SU-DHL-6 (cell line): ENCODE data around the gene SVOPL.

ENCODE experiments used
- EZH2phosphoT487 ChIP-seq: fragments of 200-600 bp; sonication (generic), shearing (Covaris generic); conservative IDR thresholded peaks from 2 replicates; pipeline ENCODE4 v1.6.1; 2018; ENCODE audit warnings: mild to moderate bottlenecking, antibody characterized with exemption, low read length, moderate library complexity, mixed read lengths
- TF ChIP-seq, protein P1 (sequence below): fragments of 200-600 bp; sonication (generic); IDR thresholded peaks from one replicate; pipeline ENCODE4 v1.5.1; 2017; ENCODE audit warnings: antibody characterized with exemption, mild to moderate bottlenecking, low read length, moderate library complexity; ENCODE audit not compliant: insufficient read depth, poor library complexity, severe bottlenecking

DNA sequence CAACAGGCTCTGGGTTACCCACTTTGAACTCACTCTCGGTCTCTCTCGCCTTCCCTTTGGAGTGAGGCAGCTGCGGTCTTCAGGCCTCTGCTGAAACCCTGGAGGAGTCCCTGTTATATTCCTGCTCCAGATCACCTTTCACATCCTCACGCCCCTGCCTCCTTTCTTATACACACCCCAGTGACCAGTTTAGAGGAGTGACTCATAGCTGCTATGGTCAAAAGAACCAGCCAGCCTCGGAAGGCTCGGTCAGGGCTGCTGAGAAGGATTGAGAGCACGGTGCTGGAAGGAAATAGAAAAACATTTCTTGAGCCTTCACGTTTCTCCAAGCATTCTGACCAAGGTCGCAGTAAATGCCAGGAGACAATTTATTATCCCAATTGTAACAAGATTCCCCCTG, 28.3 kb upstream of the SVOPL start:
- TF ChIP-seq, protein P1, sequence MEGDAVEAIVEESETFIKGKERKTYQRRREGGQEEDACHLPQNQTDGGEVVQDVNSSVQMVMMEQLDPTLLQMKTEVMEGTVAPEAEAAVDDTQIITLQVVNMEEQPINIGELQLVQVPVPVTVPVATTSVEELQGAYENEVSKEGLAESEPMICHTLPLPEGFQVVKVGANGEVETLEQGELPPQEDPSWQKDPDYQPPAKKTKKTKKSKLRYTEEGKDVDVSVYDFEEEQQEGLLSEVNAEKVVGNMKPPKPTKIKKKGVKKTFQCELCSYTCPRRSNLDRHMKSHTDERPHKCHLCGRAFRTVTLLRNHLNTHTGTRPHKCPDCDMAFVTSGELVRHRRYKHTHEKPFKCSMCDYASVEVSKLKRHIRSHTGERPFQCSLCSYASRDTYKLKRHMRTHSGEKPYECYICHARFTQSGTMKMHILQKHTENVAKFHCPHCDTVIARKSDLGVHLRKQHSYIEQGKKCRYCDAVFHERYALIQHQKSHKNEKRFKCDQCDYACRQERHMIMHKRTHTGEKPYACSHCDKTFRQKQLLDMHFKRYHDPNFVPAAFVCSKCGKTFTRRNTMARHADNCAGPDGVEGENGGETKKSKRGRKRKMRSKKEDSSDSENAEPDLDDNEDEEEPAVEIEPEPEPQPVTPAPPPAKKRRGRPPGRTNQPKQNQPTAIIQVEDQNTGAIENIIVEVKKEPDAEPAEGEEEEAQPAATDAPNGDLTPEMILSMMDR, result no peak
- TF ChIP-seq EZH2phosphoT487, result no peak
